Measurements from ENCODE around the gene AAK1. TPM values are rescaled to one million over a fixed set of nuclear protein-coding genes. Genes with fewer than 3 reads are reported as not detected.

AAK1 gene
- total and polyA plus RNA-seq, 2 of the 13 experiments (the other 11 are each of a cell fraction or from before 2014, with no cell fraction given): 9.8 to 10.3 TPM

DNA sequence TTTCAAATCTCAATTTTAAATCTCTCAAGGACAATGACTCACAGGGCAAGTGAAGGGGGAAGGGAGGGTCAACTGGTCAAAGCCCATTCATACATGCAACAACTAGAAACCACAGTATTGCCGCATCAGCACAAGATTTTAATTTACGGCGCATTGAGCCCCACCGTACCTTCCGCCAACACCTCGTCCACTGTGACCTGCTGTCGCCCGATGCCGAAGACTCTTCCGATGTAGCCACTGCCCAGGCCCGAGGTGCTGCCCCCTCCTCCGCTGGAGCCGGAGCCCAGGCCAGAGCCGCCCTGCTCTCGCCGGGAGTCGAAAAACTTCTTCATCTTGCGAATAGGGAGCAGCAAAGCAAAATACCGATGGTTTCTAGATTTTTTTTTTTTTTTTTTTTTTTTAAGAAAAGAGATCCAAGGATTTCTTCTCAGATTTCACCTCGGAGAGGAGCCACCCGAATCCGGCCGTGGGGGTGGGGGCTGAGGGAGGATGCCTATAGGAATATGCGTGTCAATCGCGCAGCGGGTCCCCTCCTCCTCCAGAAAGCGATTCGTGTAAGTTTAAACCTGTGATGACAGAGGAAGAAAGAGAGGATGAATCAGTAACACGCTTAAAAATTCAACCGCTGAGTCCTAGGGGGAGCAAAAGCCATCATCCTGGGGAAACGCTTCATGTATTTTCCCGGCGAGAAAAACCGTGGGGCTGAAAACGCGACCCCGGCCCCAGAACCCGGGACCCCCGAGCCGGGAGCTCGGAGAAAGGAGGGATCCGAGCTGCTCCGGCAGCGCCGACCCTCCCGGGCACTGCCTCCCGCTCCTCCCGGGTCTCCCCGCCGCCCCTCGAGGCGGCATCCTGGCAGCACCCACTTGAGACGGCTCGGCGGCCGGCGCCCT lies 584 bp downstream of the AAK1 start (continued):
- TF ChIP-seq ZFY (CRISPR knock-in tag; IDR thresholded peaks at IDR 0.05) (peak; percentile 43), TARDBP (CRISPR knock-in tag; IDR thresholded peaks at IDR 0.05) (peak; percentile 81), NFE2L2 (IDR thresholded peaks at IDR 0.05; ENCODE audit: low read length) (peak; percentile 11; the same call in 1 of the 2 replicates), NR2C2 (CRISPR knock-in tag; IDR thresholded peaks at IDR 0.05; ENCODE audit: borderline replicate concordance) (peak; percentile 72), ZNF331 (CRISPR knock-in tag; IDR thresholded peaks at IDR 0.05) (no peak), LCORL (IDR thresholded peaks at IDR 0.05) (no peak), LCORL (CRISPR knock-in tag; IDR thresholded peaks at IDR 0.05) (0 out of 2 replicates have a peak, but pooled peaks have one; percentile 38), BRD4 (CRISPR knock-in tag; IDR thresholded peaks at IDR 0.05) (no peak; the same call in 1 of the 2 replicates), TSC22D2 (CRISPR knock-in tag; IDR thresholded peaks at IDR 0.05; ENCODE audit: borderline replicate concordance) (0 out of 2 replicates have a peak, but pooled peaks have one; percentile 61), MIER3 (CRISPR knock-in tag; IDR thresholded peaks at IDR 0.05; ENCODE audit: borderline replicate concordance) (no peak), PPARG (CRISPR knock-in tag; conservative IDR thresholded peaks at IDR 0.05) (no peak), ZNF792 (CRISPR knock-in tag; IDR thresholded peaks at IDR 0.05) (peak; percentile 32), ZNF446 (CRISPR knock-in tag; IDR thresholded peaks at IDR 0.05) (peak; percentile 83; the same call in 1 of the 2 replicates), ZBTB7A (CRISPR knock-in tag; IDR thresholded peaks at IDR 0.05) (no peak), RARG (CRISPR knock-in tag; IDR thresholded peaks at IDR 0.05; ENCODE audit: low read depth) (no peak), ZNF749 (CRISPR knock-in tag; IDR thresholded peaks at IDR 0.05; ENCODE audit: borderline replicate concordance) (peak; percentile 14; the same call in 1 of the 2 replicates)
- TF ChIP-seq, protein P1, sequence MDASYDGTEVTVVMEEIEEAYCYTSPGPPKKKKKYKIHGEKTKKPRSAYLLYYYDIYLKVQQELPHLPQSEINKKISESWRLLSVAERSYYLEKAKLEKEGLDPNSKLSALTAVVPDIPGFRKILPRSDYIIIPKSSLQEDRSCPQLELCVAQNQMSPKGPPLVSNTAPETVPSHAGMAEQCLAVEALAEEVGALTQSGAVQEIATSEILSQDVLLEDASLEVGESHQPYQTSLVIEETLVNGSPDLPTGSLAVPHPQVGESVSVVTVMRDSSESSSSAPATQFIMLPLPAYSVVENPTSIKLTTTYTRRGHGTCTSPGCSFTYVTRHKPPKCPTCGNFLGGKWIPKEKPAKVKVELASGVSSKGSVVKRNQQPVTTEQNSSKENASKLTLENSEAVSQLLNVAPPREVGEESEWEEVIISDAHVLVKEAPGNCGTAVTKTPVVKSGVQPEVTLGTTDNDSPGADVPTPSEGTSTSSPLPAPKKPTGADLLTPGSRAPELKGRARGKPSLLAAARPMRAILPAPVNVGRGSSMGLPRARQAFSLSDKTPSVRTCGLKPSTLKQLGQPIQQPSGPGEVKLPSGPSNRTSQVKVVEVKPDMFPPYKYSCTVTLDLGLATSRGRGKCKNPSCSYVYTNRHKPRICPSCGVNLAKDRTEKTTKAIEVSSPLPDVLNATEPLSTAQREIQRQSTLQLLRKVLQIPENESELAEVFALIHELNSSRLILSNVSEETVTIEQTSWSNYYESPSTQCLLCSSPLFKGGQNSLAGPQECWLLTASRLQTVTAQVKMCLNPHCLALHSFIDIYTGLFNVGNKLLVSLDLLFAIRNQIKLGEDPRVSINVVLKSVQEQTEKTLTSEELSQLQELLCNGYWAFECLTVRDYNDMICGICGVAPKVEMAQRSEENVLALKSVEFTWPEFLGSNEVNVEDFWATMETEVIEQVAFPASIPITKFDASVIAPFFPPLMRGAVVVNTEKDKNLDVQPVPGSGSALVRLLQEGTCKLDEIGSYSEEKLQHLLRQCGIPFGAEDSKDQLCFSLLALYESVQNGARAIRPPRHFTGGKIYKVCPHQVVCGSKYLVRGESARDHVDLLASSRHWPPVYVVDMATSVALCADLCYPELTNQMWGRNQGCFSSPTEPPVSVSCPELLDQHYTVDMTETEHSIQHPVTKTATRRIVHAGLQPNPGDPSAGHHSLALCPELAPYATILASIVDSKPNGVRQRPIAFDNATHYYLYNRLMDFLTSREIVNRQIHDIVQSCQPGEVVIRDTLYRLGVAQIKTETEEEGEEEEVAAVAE (CRISPR knock-in tag; IDR thresholded peaks at IDR 0.05; ENCODE audit: borderline replicate concordance): 0 out of 2 replicates have a peak, but pooled peaks have one; percentile 16
- TF ChIP-seq, protein P2, sequence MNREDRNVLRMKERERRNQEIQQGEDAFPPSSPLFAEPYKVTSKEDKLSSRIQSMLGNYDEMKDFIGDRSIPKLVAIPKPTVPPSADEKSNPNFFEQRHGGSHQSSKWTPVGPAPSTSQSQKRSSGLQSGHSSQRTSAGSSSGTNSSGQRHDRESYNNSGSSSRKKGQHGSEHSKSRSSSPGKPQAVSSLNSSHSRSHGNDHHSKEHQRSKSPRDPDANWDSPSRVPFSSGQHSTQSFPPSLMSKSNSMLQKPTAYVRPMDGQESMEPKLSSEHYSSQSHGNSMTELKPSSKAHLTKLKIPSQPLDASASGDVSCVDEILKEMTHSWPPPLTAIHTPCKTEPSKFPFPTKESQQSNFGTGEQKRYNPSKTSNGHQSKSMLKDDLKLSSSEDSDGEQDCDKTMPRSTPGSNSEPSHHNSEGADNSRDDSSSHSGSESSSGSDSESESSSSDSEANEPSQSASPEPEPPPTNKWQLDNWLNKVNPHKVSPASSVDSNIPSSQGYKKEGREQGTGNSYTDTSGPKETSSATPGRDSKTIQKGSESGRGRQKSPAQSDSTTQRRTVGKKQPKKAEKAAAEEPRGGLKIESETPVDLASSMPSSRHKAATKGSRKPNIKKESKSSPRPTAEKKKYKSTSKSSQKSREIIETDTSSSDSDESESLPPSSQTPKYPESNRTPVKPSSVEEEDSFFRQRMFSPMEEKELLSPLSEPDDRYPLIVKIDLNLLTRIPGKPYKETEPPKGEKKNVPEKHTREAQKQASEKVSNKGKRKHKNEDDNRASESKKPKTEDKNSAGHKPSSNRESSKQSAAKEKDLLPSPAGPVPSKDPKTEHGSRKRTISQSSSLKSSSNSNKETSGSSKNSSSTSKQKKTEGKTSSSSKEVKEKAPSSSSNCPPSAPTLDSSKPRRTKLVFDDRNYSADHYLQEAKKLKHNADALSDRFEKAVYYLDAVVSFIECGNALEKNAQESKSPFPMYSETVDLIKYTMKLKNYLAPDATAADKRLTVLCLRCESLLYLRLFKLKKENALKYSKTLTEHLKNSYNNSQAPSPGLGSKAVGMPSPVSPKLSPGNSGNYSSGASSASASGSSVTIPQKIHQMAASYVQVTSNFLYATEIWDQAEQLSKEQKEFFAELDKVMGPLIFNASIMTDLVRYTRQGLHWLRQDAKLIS (CRISPR knock-in tag; IDR thresholded peaks at IDR 0.05): no peak
- TF ChIP-seq, protein P3, sequence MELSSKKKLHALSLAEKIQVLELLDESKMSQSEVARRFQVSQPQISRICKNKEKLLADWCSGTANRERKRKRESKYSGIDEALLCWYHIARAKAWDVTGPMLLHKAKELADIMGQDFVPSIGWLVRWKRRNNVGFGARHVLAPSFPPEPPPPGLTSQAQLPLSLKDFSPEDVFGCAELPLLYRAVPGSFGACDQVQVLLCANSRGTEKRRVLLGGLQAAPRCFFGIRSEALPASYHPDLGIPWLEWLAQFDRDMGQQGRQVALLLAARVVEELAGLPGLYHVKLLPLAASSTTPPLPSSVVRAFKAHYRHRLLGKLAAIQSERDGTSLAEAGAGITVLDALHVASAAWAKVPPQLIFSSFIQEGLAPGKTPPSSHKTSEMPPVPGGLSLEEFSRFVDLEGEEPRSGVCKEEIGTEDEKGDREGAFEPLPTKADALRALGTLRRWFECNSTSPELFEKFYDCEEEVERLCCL (CRISPR knock-in tag; IDR thresholded peaks at IDR 0.05; ENCODE audit: borderline replicate concordance): no peak
- TF ChIP-seq, protein P4, sequence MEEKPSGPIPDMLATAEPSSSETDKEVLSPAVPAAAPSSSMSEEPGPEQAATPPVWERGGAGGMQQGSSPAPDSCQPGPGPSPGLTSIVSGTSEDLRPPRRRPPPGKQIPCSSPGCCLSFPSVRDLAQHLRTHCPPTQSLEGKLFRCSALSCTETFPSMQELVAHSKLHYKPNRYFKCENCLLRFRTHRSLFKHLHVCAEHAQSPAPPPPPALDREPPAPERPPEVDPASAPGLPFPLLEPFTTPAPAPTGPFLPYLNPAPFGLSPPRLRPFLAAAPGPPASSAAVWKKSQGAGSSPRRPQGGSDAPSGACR (CRISPR knock-in tag; IDR thresholded peaks at IDR 0.05): no peak
